Bone marrow (tissue), 2 donors: Measurements from ENCODE around the gene PPP1R15B.

Experiments used
- DNase-seq, 2 donors: peaks; one replicate each; lab custom pipeline; 2025; lab: John Stamatoyannopoulos, UW

PPP1R15B gene

GRCh38 chr1:204411451-204412204 lies at the start of gene PPP1R15B:
TSS of gene PPP1R15B (minus strand) at chr1:204411817. CDS start at chr1:204411411, 406 bp downstream.
- DNase-seq = peak; percentile 96 to 97

DNA sequence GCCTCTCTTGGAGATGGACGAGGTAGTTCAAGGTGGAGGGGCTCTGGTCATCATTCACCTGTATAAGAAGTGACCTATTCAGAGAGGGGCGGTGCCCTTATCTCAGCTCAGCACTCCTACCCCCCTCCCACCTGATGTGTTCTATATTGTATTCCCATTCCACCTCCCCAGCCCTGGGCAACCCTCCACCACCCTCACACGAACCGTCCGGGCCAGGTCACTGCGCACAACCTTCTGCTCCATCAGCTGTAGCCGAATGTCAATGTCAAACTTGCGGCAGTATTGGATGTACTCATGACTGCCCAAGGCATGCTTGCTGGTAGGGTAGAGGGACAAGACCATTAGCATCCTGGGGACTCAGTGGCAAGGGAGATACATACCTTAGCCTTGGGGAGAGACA lies 48.7 kb upstream of the PPP1R15B start:
- DNase-seq = no peak

- no peak for DNase-seq
Measured at GRCh38 chr1:204459706-204460105, 48.1 kb upstream of the PPP1R15B start.

DNA sequence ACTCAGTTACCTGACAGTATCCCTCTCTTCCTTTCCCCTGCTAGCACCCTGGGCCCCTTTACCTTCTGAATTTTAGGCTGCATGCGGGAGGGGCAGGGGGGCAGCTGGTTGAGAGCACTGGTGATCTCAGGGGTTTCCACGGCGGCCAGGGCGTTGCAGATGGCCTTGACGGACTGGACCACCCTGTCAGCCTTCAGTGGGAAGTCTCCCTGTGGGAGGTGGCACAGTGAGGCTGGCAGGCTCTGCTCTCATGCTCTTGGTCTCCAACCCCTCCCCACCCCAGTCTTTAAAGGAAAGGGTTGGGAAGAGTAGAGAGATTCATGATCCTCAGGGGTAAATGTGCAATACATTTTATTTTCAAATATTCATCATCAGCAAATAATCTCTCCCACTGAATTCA lies 46.0 kb upstream of the PPP1R15B start:
- DNase-seq = no peak

DNA sequence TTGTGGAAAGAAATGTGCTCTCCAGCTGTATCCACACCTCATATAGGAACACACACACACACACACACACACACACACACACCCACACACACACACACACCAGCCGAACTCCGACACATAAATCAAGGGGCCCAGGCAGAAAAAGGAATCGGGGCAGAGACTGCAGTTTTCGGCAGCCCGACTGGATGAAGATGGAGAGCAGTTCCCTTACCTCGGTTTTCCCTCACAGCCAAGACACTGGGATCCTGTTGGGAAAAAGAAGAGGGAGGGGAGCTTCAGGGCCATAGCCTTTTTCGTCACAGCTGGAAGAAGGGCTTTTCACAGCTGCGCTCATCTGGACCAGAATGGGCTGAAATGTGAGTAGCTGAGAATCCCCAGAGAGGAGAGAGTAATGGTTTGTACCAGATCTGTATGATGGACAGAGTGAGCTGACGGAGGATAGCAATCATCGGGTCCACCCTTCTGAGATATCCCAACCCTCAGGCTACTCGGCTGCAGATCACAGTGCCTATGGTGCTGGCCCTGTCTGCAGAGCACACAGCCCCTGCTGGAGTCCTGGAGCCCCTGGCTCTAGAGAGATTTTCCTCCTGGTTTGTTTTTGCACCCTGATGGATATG lies 45.3 kb upstream of the PPP1R15B start:
- no peak for DNase-seq

DNA sequence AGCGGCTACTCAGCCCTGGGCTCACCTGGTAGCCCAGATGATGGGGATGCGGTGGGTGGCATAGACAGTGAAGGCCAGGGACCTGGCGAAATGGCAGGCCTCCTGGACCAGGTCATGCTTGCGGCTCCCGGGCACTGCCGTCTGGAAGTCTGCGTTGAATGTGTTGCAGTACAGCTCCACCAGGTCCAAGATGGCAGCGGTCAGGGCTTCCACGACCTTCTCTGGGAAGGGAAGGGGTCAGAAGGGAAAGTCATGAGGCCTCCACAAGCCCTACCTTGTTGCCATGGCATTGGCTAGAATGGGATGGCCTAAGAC lies 44.2 kb upstream of the PPP1R15B start:
- DNase-seq = no peak

DNA sequence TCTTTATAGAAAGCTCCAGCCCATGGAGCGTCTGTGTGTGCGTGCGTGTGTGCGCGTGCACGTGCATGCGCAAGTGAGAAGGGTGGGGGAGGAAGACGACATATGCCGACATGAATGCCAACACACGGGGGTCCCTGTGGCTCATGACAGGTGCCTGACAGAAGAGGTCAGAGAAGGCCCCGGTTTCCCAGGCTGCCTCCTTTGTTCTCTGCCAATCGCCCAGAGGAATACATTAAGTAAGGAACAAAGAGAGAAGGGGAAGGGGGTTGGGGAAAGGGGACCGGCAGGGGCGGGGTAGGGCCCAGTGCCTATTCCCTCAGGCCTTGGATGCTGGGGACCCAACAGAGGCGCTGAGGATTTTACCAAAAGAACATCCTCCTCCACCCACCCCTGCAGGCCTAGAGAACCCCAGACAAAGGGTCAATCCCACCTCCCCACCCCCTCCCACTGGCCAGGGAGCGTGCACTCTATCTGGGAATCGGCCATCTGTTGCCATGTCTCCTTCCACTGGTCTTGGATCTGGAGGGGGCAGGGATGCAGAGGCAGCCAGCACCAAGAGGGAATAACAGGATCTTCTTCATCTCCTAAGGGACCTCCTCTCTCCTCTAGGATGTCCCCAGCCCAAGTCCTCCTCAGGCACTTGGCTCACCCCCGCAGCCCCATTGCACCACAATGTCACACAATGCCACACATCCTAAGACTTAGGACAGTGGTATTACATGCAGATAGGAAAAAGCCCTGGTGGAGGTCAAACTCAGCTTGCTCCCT lies 43.6 kb upstream of the PPP1R15B start:
- DNase-seq = no peak

DNA sequence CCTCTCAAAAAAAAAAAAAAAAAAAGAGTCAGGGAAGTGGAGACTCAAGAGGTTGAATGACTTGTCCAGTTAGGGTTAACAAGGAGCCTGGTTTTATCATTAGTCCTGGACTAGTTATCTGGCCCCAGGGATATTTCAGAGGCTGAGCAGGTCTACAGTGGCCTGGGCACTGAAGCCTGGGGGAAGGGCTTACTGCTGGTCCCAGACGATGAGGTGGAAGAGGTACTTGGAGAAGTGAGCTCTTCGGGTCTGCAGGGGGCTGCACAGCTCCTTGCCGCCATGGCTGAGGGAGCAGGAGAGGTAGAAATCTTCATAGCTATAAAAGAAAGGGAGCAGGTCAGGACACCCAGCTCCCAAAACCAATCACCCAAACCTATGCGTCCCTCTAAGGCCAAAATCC lies 42.9 kb upstream of the PPP1R15B start:
- DNase-seq = no peak

DNA sequence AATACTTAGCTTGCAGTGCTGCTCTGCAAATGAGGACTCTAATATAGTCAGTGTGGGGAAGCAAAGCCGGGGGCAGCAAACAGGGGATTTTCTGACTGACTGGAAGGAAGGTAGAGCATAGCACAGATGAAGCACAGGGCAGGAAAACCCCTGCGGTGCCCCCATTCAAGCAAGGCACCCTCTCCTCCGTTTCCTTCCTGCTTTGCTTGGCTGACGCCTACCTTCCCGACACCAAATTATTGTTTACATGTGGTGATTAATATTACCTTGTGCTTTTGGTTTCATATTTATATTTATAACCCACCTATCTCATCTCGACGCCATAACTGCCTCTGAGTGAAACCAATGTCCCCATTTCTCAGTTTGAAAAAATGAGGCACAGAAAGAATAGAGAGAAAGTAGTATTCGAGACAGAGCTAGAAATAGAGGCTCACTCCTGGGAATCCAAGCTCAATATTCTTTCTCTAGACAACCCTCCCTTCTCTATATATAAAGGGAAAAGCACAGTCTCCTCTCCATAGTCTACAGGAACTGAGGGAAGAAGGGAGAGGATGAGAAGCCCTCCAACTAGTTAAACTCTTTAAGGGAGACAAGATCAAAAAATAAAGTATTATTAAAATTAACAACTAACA lies 41.6 kb upstream of the PPP1R15B start:
- DNase-seq = peak in 1 of 2 donors; percentile 17

GRCh38 chr1:204451352-204452124 lies 39.9 kb upstream of the PPP1R15B start:
- no peak for DNase-seq

- no peak for DNase-seq
Measured at GRCh38 chr1:204450461-204451257, 39.0 kb upstream of the PPP1R15B start.

DNA sequence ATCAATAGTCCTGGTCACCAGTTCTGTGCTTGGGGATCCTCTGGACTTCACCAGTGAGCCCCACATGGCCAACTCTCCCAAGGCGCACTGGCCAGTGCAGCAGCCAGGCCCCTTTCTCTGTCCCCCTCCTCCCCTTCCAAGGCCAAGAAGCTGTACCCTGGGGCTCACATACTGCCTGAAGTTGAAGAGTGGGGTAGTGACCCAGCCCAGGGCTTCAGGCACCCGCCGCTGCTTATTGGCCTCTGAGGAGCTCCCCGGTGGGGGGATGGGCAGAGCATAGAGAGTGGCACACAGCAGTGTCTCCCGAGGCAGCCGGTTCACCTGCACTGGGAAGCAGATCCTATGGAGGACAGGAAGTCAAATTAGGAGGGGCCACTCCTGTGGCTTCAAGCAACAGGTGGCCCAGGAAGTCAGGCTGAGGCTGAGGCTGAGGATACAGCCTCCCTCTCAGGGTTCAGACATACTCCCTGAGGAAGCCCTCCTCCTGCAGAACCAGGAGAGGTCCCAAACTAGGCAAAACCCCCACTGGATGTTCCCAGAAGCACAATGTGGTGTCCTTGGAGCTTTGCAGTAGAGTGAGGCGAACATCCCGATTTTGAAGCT lies 38.2 kb upstream of the PPP1R15B start:
- DNase-seq = no peak

GRCh38 chr1:204448991-204449677 lies 37.5 kb upstream of the PPP1R15B start:
- no peak for DNase-seq

- no peak for DNase-seq
Measured at GRCh38 chr1:204448344-204448964, 36.8 kb upstream of the PPP1R15B start.

DNA sequence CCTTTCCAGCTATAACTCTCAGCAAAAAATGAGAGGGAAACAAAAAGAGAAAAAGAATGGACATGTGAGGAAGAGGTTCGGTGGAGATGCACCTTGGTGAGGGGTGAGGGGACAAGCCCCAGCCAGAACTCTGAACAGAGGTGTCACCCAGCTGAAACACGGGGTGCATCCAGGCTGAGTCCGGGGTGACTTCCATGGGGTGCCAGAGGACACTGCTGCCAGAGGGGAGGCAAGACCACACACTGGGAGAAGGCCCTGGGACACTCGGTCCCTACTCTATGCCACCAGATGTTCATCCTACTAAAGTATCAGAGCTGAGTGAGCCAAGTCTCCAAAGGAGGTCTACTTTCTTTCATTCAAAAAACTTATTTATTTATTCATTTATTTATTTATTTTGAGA lies 36.1 kb upstream of the PPP1R15B start:
- DNase-seq = no peak

DNA sequence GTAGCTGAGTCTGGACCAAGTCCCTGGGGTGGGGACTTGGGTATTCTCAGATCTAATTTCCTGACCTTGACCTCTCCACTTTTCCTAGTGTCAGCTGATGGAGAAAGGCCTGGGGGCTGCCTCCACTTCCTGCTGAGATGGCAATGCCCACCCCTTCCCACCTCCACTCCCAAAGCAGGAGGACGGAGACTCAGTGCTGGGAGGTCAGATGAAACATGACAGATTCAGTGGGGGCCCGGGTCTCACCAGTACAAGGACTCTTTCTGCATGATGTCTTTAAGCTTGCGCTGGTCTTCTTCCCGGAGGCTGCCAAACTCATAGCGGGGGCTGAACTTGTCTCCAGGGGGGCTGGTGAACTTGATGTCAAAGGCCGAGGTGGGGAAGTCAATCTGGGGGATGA lies 35.6 kb upstream of the PPP1R15B start:
- DNase-seq = no peak

DNA sequence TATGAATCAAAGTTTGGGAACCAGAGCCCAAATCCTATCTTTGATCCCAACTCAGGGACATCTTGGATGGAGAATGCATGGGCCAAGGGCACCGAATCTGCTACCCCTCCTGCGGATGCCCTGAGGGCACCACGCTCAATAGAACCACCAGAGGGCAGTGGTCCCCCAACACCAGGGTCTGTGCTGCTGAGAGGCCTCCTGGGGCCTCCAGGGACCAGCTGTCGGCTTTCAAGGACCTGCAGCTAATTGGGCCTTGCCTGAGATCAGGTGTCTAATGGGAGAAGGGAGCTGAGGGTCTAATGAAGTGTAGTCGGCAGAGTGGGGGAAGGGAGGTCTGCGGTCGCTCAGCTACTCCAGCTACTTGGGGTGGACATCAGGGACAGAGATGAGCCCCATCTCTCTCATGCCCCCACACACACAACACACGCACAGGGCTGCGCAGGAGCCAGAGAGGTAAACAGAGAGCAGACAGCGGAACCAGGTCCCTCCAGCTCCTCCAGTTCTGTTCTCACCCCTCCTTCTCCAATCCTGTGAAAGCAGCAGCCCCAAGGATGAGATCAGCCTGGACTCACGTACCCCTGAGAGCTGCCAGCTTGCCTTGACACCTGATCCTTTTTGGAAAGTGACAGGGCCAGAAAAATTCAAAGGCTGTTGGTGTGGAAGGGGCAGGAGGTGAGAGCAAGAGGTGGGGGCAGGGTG lies 34.9 kb upstream of the PPP1R15B start:
- peak; percentile 18 to 44 for DNase-seq

DNA sequence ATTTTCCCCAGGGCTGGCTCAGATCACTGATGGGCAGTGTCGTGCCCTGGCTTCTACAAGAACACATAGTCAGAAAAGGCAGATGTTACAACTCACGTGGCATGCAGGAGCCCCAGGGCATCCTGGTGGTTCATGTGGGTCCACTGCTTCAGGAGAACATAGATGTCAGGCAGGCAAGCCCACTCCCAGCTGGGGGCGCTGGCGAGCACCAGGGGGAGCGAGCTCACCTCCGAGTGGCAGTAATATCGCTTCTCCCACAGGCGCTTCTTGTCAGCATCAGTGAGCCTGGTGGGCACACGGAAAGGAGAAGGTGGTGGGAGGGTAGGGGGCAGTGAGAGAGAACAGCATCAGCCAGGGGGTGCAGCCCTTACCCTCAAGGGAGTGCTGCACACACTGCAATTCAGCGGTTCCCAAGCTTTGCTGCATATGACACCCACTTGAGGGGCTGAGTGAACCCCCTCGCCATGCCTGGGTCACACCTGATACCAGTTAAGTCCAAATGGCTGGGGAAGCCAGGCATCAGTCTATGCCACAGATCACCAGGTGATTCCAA lies 34.3 kb upstream of the PPP1R15B start:
- DNase-seq = no peak
